Caco-2 (cell line): ENCODE measurements around the gene PDE10A. TPM values are rescaled to one million over a fixed set of nuclear protein-coding genes. Genes with fewer than 3 reads are reported as not detected.

Experiments used
- BruUV-seq: library from RNA; stranded (reverse); fragments of 400-500 nt; replicated peaks from 2 replicates; lab custom pipeline; 2021; lab: Mats Ljungman, UMichigan
- CTCF ChIA-PET: fragments of 300-600 bp; sonication (Branson Sonifier 250); formaldehyde crosslinking; loops from one replicate; lab custom pipeline; 2022; ENCODE audit warnings: antibody characterized with exemption; lab: Charles Lee
- POLR2A ChIA-PET: fragments of 300-600 bp; sonication (Branson Sonifier 250); formaldehyde crosslinking; loops from one replicate; lab custom pipeline; 2022; ENCODE audit warnings: antibody characterized with exemption; lab: Charles Lee
- DNase-seq, 2 experiments: peaks; one replicate each; pipeline versions ENCODE4 v3.0.0 to v3.0.0-alpha.2; 2020 to 2022
- H3K27me3 ChIP-seq: replicated peaks from 2 replicates; pipeline ENCODE4 v1.6.0; 2011; ENCODE audit warnings: low read length; ENCODE audit not compliant: control insufficient read depth, insufficient read depth
- H3K36me3 ChIP-seq: 2 replicates; pipeline ENCODE4 v1.5.1; 2011; ENCODE audit warnings: low read length; ENCODE audit not compliant: control insufficient read depth, insufficient read depth
- H3K4me1 ChIP-seq: fragments of 250-450 bp; sonication (Bioruptor Pico); 2 replicates; pipeline ENCODE4 v1.5.1; 2020; ENCODE audit warnings: mild to moderate bottlenecking
- H3K4me3 ChIP-seq: 2 replicates; pipeline ENCODE4 v1.5.1; 2011; ENCODE audit warnings: low read depth, mild to moderate bottlenecking, control low read depth, low read length
- H3K9me3 ChIP-seq: fragments of 250-450 bp; sonication (Bioruptor Pico); 2 replicates; pipeline ENCODE4 v1.5.1; 2020; ENCODE audit warnings: mild to moderate bottlenecking, moderate library complexity
- H3K27ac Mint-ChIP-seq: one replicate; pipeline ENCODE4 v1.8.0; 2022; ENCODE audit warnings: mixed read lengths; ENCODE audit not compliant: unreplicated experiment
- H3K27me3 Mint-ChIP-seq: one replicate; pipeline ENCODE4 v1.8.0; 2022; ENCODE audit warnings: mixed read lengths; ENCODE audit not compliant: insufficient read depth, unreplicated experiment
- H3K36me3 Mint-ChIP-seq: one replicate; pipeline ENCODE4 v1.8.0; 2022; ENCODE audit warnings: mild to moderate bottlenecking, mixed read lengths; ENCODE audit not compliant: insufficient read depth, unreplicated experiment
- H3K4me1 Mint-ChIP-seq: one replicate; pipeline ENCODE4 v1.8.0; 2022; ENCODE audit warnings: low read depth, mixed read lengths; ENCODE audit not compliant: unreplicated experiment
- H3K4me3 Mint-ChIP-seq: one replicate; pipeline ENCODE4 v1.8.0; 2022; ENCODE audit warnings: mild to moderate bottlenecking, moderate library complexity, mixed read lengths; ENCODE audit not compliant: unreplicated experiment
- H3K9me3 Mint-ChIP-seq: one replicate; pipeline ENCODE4 v1.8.0; 2022; ENCODE audit warnings: mixed read lengths; ENCODE audit not compliant: unreplicated experiment
- intact Hi-C: fragments of 100-400 bp; cut with micrococcal nuclease; formaldehyde crosslinking; loops from one replicate; pipeline ENCODE4 v1.10.0; 2022; ENCODE audit not compliant: unreplicated experiment
- total RNA-seq: library from RNA; stranded (reverse); gene quantifications from 2 replicates; pipeline ENCODE4 v1.2.3, GENCODE V29; 2022
- TF ChIP-seq, protein P1 (sequence below), 2 experiments: fragments of 200-600 bp in 1 of 2; IDR thresholded peaks; 1 replicate in 1 of 2; 2 replicates in 1 of 2; pipeline versions ENCODE4 v1.5.1 to v1.8.0; 2011 to 2022; ENCODE audit warnings: antibody characterized with exemption in 1 of 2, control low read depth in 1 of 2, inconsistent platforms in 1 of 2, low read depth in 1 of 2, low read length in 1 of 2, mild to moderate bottlenecking in 1 of 2, moderate library complexity in 1 of 2; ENCODE audit not compliant: insufficient read depth in 1 of 2, severe bottlenecking in 1 of 2, unreplicated experiment in 1 of 2

Gene PDE10A
- total RNA-seq, 1 experiment from 2014 or later: 3.4 TPM

- intact Hi-C loops: no loop called here
- Mint-ChIP-seq H3K36me3 (no peaks in the 10 kb centered on the region), H3K27ac (no peak overlapping the region), H3K4me1 (no peaks in the 10 kb centered on the region), H3K4me3 (no peak overlapping the region), H3K27me3 (no peaks in the 10 kb centered on the region), H3K9me3 (peaks cover 20% of the 10 kb centered on the region)
- POLR2A ChIA-PET: no interaction called here
- DNase-seq: no peak
- no peak overlapping the region for H3K4me3 ChIP-seq
- CTCF ChIA-PET: no interaction called here
- peaks cover 3% of the 10 kb centered on the region for H3K9me3 ChIP-seq
- no peaks in the 10 kb centered on the region for H3K4me1 ChIP-seq
- TF ChIP-seq, protein P1, sequence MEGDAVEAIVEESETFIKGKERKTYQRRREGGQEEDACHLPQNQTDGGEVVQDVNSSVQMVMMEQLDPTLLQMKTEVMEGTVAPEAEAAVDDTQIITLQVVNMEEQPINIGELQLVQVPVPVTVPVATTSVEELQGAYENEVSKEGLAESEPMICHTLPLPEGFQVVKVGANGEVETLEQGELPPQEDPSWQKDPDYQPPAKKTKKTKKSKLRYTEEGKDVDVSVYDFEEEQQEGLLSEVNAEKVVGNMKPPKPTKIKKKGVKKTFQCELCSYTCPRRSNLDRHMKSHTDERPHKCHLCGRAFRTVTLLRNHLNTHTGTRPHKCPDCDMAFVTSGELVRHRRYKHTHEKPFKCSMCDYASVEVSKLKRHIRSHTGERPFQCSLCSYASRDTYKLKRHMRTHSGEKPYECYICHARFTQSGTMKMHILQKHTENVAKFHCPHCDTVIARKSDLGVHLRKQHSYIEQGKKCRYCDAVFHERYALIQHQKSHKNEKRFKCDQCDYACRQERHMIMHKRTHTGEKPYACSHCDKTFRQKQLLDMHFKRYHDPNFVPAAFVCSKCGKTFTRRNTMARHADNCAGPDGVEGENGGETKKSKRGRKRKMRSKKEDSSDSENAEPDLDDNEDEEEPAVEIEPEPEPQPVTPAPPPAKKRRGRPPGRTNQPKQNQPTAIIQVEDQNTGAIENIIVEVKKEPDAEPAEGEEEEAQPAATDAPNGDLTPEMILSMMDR (IDR thresholded peaks at IDR 0.05; ENCODE audit: insufficient read depth in 1 of 2, low read depth in 1 of 2, low read length in 1 of 2, severe bottlenecking in 1 of 2, unreplicated experiment in 1 of 2): no peak
- no peaks in the 10 kb centered on the region for H3K36me3 ChIP-seq
- BruUV-seq: no TSS peak
- no peaks in the 10 kb centered on the region for H3K27me3 ChIP-seq
Observed at GRCh38 chr6:165321150-165321549, 341.9 kb downstream of the PDE10A start.

GRCh38 chr6:165317723-165318122 is 345.3 kb downstream of the PDE10A start:
- Mint-ChIP-seq H3K36me3 (no peaks in the 10 kb centered on the region), H3K4me1 (no peaks in the 10 kb centered on the region), H3K27me3 (no peaks in the 10 kb centered on the region), H3K9me3 (peaks cover 15% of the 10 kb centered on the region), H3K4me3 (no peak overlapping the region), H3K27ac (no peak overlapping the region)
- no peak for DNase-seq
- no peaks in the 10 kb centered on the region for H3K36me3 ChIP-seq
- H3K9me3 ChIP-seq: no peaks in the 10 kb centered on the region; the same call in none of the 2 replicates
- CTCF ChIA-PET: no interaction called here
- H3K4me3 ChIP-seq: no peak overlapping the region
- no TSS peak for BruUV-seq
- no peaks in the 10 kb centered on the region for H3K27me3 ChIP-seq
- TF ChIP-seq, protein P1 (IDR thresholded peaks at IDR 0.05; ENCODE audit: insufficient read depth in 1 of 2, low read depth in 1 of 2, low read length in 1 of 2, severe bottlenecking in 1 of 2, unreplicated experiment in 1 of 2): no peak
- POLR2A ChIA-PET: no interaction called here
- intact Hi-C loops: no loop called here
- no peaks in the 10 kb centered on the region for H3K4me1 ChIP-seq

DNA sequence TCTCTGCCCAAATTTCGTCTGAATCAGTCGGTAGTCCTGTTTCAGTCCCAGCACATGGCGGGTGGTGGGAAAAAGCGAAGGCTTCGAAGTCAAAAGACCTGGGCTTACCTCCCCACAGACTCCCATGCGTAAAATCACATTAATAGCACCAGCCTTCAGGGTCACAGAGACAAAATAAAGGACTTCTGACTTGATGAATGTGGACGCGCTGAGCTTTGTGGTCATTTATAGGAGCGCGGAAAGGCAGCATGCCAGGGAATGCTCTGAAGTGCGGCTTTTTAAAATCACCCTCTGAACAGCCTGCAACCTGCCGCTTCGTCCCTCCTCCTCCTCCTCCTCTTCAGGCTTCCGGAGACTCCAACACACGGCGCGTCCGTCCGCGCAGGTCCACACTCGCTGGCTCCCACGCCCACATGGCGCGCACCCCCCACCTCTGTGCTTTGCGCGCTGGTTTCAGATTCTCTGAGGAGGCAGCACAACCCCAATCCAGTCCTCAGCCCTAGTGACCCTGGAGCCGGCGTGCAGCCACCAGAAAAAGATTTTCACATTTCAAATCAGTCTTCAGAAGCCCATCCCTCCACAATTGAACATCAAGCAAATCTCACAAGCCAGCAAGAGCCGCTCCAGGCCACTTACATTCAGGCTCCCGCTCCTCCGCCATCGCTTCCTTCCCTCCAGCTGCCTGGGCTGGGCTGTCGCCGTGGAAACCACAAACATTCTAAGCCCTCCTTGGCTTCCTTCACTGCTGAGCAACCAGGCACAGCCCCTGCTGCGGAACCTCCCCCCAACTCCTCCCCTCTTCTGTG is 353.9 kb downstream of the PDE10A start, which contains the start of gene C6orf118:
C6orf118 (minus strand) TSS at position 680 of the 806 bp plus-strand sequence; CDS start at position 661, 19 bp downstream.
- intact Hi-C loops: no loop called here
- H3K4me1 Mint-ChIP-seq: no peaks in the 10 kb centered on the region
- H3K4me3 ChIP-seq: no peak within 1 kb of the TSS
- H3K4me1 ChIP-seq: no peaks in the 10 kb centered on the region
- TF ChIP-seq, protein P1 (IDR thresholded peaks at IDR 0.05; ENCODE audit: insufficient read depth in 1 of 2, low read depth in 1 of 2, low read length in 1 of 2, severe bottlenecking in 1 of 2, unreplicated experiment in 1 of 2): no peak
- peak within 1 kb of the TSS; percentile 94 for H3K27ac Mint-ChIP-seq
- H3K27me3 ChIP-seq: no peaks in the 10 kb centered on the region
- H3K9me3 ChIP-seq: no peaks in the 10 kb centered on the region
- H3K36me3 Mint-ChIP-seq: no peaks in the 10 kb centered on the region
- peak; percentile 29 to 47 for DNase-seq
- H3K36me3 ChIP-seq: no peaks in the 10 kb centered on the region
- BruUV-seq: no TSS peak
- no peaks in the 10 kb centered on the region for H3K9me3 Mint-ChIP-seq
- ChIA-PET POLR2A (no interaction called here), CTCF (no interaction called here)
- H3K27me3 Mint-ChIP-seq: peaks cover 9% of the 10 kb centered on the region
- peak within 1 kb of the TSS; percentile 65 for H3K4me3 Mint-ChIP-seq
